HG03460 (cell line): Measurements from ENCODE around the gene SV2C.
"Not testable (repeated sequence)": the region's sequence is repeated elsewhere in the genome, so short reads cannot be mapped to it uniquely, and the experiment has no call there.

Experiments
- ATAC-seq: cut with Tn5 transposase; IDR thresholded peaks from one replicate; pipeline ENCODE4 v1.9.1; 2021; ENCODE audit not compliant: unreplicated experiment

Gene SV2C

DNA sequence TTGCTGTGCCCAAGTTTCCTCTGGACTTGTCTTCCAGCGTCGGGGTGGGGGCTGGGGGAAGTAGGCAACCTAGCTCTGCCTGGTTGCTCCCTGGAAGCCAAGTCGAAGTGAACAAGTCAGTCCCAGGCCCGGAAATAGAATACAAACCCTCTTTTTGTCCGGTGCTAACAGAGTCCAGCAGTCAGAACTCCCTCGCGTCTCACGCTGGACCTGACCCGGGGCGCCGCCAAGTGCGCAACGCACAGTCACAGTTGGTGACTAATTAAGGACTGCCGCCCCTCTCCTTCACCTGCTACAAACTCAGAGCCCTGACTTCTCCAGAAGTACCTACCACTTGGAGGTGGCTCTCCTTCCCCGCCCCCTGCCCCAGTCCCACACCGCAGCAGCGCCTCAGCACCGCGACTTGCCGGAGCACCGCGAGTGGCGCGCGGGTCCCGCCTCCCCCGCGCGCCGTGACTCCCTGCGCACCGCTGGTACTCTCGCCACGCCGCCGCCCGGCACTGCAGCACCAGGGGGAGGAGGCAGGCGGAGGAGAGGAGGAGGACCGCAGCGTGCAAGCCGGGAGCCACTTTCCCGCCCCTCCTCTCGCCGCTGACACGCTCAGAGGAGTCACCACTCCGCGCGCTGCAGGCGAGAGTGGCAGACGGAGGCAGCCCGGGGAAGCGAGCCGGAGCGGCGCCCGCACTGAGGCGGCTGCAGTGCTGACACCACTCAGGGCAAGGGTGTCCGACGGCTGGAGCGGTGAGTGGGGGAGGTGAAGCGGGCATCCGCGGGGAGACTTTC, at the start of gene SV2C:
Gene SV2C, plus strand, starts transcription at position 612 of the 783 bp plus-strand sequence. CDS start 48,368 bp downstream, outside the sequence.
- no peak for ATAC-seq

GRCh38 chr5:76037736-76038151, 45.4 kb upstream of the SV2C start:
- ATAC-seq, result not testable (repeated sequence)

- no peak for ATAC-seq
Measured at GRCh38 chr5:76038212-76038611, 45.0 kb upstream of the SV2C start.

DNA sequence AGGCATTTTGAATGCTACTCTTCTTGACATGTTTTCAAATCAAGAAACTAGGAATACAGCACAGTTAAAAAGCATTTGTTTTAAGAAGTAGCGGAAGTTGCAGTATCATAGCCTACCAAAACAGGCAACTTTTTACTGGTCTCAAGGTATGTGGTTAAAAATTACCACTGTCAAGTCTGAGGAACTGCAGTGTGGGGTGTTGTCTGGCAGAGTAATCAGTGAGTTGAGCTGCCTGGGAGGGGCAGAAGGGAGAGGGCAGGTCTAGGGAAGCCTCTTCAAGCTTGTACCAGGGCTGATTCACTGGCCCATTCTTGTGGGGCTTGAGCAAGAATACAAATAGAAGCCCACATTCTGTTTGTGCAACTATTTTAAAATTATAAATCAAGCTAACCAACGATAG, 42.4 kb upstream of the SV2C start:
- no peak for ATAC-seq

DNA sequence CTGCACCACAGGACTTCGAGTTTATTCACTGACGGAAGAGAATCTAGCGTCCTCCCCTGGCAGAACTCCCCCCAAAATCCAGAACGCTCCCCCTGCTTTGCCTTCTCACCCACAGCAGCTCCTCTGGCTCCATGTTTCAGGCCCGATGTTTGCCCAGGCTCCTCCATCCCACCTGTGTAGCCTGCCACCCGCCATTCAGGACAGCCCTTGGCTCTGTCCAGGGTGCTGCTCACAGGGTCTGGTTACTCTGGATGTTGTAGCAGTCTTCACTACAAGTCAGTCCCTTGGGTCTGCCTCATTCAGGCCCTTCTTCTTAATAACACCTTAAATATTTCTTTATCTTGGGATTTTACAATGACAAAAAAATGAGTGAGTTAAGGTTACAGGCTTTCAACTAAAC, 41.3 kb upstream of the SV2C start:
- ATAC-seq, result no peak

GRCh38 chr5:76046741-76047140, 36.4 kb upstream of the SV2C start:
- no peak for ATAC-seq

DNA sequence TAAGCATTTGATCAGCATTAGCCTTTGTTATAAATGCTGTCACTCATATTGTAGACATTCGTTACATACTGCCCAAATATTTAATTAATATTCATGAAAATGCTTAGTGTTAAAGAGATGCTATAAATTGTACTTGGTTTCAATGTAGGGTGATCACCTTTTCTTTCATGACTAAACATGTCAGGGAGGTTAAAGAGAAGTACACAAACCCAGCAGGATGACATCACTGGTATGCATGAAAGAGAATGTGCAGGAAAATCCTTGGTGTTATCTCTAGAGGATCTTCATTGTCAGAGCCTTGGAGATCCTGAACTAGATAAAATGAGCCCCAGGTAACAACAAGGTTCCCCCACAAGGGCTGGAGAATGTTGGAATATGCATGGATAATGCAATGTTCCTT, 33.0 kb upstream of the SV2C start:
- ATAC-seq, result no peak

GRCh38 chr5:76062502-76063041, 20.6 kb upstream of the SV2C start:
- ATAC-seq, result no peak

DNA sequence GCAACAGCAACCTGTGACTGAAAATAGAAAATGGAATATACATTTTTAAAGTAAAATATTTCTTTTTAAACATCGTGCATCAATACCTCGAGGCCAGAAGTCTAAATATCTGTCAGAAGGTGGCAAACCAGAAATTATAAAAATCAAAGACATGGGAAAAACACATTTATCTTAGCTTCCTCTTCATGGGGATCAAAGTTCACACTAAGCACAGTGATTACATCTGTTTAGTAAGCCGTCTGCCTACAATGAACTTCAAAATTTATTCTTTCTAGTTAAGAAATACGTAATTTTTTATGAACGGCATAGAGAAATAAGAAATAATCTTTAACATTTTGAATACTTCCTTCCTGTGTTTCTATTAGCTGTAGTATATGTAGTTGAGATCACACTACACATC, 17.9 kb upstream of the SV2C start:
- ATAC-seq, result no peak

- ATAC-seq, result no peak
Measured at GRCh38 chr5:76069061-76069735, 14.0 kb upstream of the SV2C start.

DNA sequence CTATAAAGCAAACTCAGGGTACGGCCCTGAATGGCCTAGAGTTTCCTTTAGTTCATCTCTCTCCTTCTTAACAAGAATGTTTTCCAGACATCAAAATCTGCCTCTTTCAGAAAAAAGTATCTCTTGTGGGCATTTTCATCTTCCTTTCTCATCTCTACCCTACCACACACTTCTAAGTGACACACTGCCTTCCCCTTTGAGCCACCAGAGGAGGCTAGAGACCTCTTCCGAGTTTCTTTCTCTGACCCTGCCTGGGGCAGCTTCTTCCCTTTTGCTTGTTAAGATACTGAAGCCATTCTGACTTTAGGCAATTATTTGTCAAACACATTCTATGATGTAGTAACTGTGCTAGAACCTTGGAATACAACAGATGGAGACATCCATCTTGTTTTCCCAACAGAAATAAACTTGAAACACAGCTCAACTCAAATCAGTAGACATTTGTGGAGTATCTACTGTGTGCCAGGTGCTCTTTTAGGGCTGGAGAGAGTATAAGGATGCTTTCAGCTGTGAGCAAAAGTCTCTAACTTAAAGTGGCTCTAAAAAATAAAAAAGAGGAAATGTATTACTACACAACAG, 8.6 kb upstream of the SV2C start:
- no peak for ATAC-seq

DNA sequence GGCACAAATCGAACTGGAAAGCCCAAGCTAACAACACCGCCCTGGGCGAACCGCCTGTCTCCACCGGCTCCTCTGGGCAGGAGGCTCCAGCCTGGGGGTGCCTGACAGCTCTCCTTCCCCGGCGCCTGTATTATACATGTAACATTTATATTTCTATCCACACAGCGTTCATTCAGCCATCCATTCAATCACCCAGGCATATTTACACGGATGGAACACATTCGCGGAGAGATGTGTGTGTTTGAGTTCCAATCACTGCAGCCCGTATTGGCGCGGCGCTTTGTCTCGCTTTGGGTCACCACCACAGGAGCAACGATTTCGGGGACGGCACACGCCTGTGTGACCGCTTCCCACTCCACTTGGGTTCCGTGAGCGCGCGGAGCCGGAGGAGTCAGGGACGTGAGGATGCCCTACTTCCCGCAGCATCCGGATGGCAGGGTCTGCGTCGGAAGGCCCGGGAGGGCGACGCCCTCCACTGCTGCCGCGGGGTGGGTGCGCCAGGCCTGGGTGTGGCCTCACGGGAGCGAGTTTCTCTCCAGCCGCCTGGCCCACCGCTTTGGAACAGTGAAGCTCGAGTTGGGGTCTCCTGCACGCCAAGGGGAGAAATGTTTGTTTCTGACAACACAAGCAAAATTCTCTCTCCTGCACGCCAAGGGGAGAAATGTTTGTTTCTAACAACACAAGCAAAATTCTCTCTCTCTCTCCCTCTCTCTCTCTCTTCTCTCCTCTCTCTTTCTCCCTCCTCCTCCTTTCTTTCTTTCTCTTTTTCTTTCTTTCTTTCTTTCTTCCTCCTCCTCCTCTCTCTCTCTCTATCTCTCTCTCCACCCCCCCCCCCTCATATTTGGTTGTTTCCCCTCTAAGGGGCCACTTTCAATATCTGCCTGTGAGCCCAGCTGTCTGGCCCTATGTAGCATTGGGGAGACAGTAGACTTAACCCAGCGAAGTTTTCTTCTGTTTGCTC, 1.1 kb upstream of the SV2C start:
- no peak for ATAC-seq

- no peak for ATAC-seq
Measured at GRCh38 chr5:76083555-76084495, 642 bp downstream of the SV2C start.

GRCh38 chr5:76084496-76085242, 1.5 kb downstream of the SV2C start:
- no peak for ATAC-seq

- ATAC-seq, result no peak
Measured at GRCh38 chr5:76085243-76085579, 2.0 kb downstream of the SV2C start.

DNA sequence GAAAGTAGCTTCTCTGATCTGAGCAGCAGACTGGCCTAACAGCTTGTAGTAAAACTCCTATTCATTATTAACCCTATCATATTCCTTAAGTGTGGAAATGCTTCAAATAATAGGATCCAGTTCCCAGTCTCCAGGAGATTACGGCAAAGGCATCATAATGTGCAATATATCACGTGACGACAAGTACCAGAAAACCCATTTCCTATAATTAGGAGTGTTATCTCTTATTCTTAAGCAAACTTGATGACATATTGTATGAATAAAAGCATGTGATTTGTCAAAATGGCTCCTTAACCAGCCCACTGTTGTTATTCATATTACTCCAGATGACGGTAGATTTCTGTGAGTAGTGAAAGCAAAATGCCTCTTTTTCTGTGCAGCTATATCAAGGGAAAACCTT, 2.9 kb downstream of the SV2C start:
- ATAC-seq, result no peak

DNA sequence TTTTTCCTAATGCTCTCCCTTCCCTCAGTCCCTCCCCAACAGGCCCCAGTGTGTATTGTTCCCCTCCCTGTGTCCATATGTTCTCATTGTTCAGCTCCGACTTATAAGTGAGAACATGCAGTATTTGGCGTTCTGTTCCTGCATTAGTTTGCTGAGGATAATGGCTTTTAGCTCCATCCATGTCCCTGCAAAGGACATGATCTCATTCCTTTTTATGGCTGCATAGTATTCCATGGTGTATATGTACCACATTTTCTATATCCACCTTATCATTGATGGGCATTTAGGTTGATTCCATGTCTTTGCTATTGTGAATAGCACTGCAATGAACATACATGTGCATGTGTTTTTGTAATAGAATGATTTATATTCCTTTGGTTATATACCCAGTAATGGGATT, 6.0 kb downstream of the SV2C start:
- ATAC-seq, result not testable (repeated sequence)

DNA sequence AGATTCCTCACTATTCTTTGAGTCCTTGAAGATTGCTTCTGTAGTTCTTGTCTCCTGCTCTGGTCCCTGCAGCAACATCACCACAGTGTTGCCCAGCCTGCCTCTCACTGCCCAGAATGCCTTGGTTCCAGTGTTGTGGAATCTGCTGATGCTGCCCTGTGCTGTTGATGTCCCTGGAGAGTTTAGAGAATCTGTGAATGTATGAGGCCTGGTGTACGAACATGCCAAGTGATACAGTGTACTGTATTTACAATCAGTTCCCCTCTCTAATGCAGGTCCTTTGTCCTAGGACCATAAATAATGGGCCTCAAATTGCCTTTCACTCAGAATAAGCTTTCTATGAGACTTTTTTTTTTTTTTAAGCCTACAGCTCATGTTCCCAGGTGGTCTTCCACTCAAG, 8.2 kb downstream of the SV2C start:
- ATAC-seq, result no peak

GRCh38 chr5:76099286-76099702, 16.1 kb downstream of the SV2C start:
- no peak for ATAC-seq
